ENCODE measurements around the gene CCDC184. TPM values are rescaled to one million over a fixed set of nuclear protein-coding genes. Genes with fewer than 3 reads are reported as not detected.
A peak's percentile ranks its signal among the peaks of the same experiment; 100 is the strongest.
"Not testable (repeated sequence)": the region's sequence is repeated elsewhere in the genome, so short reads cannot be mapped to it uniquely, and the experiment has no call there.

CCDC184 gene
- total RNA-seq, 3 donors from 2014 or later (not counting 1 experiment from before 2014, with no cell fraction given): 3.0 to 6.2 (median 4.2) TPM

DNA sequence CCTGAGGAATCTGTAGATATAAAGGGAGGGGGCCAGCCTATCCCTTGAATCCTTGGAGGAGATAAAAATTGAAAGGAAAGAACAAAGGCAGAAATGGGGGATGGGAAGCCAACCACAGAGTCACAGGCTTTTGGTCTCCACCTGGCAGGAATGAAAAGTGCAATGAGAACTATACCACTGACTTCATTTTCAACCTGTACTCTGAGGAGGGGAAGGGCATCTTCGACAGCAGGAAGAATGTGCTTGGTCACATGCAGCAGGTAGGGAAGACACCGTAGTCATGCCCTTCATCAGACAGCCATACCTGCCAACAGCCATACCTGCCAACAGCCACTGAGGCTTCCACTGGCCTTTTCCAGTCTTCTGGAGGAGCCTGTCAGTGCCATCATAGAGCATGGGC, 39.5 kb upstream of the CCDC184 start:
- Histone ChIP-seq H3K9me3 (ENCODE audit: control insufficient read depth, insufficient read depth, low read length) (no peaks in the 10 kb centered on the region), H3K27me3 (ENCODE audit: control insufficient read depth, insufficient read depth, low read length) (no peaks in the 10 kb centered on the region), H3K4me1 (ENCODE audit: control insufficient read depth, insufficient read depth, low read length) (no peaks in the 10 kb centered on the region), H3K27ac (ENCODE audit: low read length) (no peak overlapping the region), H3K4me3 (ENCODE audit: low read length) (no peak overlapping the region), H3K36me3 (ENCODE audit: control insufficient read depth, insufficient read depth, low read length) (peaks cover 54% of the 10 kb centered on the region)
- intact Hi-C loops (cut with micrococcal nuclease): no loop called here
- Mint-ChIP-seq H3K27me3 (ENCODE audit: low read depth in 2 of 2) (no peaks in the 10 kb centered on the region), H3K9me3 (no peaks in the 10 kb centered on the region), H3K4me3 (no peak overlapping the region), H3K4me1 (peaks cover 7 to 11% of the 10 kb centered on the region in 2 donors), H3K27ac (no peak overlapping the region), H3K36me3 (peaks cover 19% of the 10 kb centered on the region)
- ATAC-seq: no peak
- TF ChIP-seq, protein P1, sequence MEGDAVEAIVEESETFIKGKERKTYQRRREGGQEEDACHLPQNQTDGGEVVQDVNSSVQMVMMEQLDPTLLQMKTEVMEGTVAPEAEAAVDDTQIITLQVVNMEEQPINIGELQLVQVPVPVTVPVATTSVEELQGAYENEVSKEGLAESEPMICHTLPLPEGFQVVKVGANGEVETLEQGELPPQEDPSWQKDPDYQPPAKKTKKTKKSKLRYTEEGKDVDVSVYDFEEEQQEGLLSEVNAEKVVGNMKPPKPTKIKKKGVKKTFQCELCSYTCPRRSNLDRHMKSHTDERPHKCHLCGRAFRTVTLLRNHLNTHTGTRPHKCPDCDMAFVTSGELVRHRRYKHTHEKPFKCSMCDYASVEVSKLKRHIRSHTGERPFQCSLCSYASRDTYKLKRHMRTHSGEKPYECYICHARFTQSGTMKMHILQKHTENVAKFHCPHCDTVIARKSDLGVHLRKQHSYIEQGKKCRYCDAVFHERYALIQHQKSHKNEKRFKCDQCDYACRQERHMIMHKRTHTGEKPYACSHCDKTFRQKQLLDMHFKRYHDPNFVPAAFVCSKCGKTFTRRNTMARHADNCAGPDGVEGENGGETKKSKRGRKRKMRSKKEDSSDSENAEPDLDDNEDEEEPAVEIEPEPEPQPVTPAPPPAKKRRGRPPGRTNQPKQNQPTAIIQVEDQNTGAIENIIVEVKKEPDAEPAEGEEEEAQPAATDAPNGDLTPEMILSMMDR (IDR thresholded peaks at IDR 0.05): no peak
- 100% methylated on average over 2 of the region's 2 CpGs for WGBS (ENCODE audit: insufficient coverage)
- DNase-seq: no peak

DNA sequence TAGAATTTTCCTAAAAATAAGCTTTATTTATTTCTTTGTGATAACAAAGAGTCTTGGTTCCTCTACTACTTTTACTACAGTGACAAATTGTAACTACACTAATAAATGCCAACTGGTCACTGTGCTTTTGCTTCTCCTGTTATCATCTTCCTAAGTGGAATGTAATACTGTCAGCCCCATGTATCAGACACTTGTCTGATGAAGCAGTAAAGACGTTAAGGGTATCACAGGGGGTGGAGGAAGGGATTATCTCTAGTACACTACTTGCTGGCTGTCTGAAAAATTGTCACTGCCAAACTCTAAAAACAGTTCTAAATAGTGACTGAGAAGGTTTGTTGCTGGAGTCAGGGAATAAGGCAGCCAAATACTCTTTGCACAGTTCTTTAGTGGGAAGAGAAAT, 37.5 kb upstream of the CCDC184 start:
- no peaks in the 10 kb centered on the region for H3K9me3 Mint-ChIP-seq
- TF ChIP-seq, protein P1 (IDR thresholded peaks at IDR 0.05): no peak
- Histone ChIP-seq H3K4me3 (ENCODE audit: low read length) (no peak overlapping the region), H3K27ac (ENCODE audit: low read length) (no peak overlapping the region), H3K27me3 (ENCODE audit: control insufficient read depth, insufficient read depth, low read length) (no peaks in the 10 kb centered on the region), H3K9me3 (ENCODE audit: control insufficient read depth, insufficient read depth, low read length) (no peaks in the 10 kb centered on the region), H3K4me1 (ENCODE audit: control insufficient read depth, insufficient read depth, low read length) (no peaks in the 10 kb centered on the region), H3K36me3 (ENCODE audit: control insufficient read depth, insufficient read depth, low read length) (peaks cover 75% of the 10 kb centered on the region)
- intact Hi-C loops (cut with micrococcal nuclease): no loop called here
- H3K27ac Mint-ChIP-seq: peak overlapping the region in 1 of 2 donors; percentile 2
- H3K4me1 Mint-ChIP-seq: peaks cover 7 to 11% of the 10 kb centered on the region in 2 donors
- H3K4me3 Mint-ChIP-seq: no peak overlapping the region
- 89% methylated on average over 1 of the region's 1 CpG for WGBS (ENCODE audit: insufficient coverage)
- ATAC-seq: no peak
- no peaks in the 10 kb centered on the region for H3K27me3 Mint-ChIP-seq (ENCODE audit: low read depth in 2 of 2)
- peaks cover 31% of the 10 kb centered on the region for H3K36me3 Mint-ChIP-seq
- DNase-seq: no peak

- ATAC-seq (no peak), DNase-seq (no peak)
- Histone ChIP-seq H3K27ac (ENCODE audit: low read length) (no peak overlapping the region), H3K36me3 (ENCODE audit: control insufficient read depth, insufficient read depth, low read length) (peaks cover 59% of the 10 kb centered on the region), H3K4me3 (ENCODE audit: low read length) (no peak overlapping the region), H3K9me3 (ENCODE audit: control insufficient read depth, insufficient read depth, low read length) (no peaks in the 10 kb centered on the region), H3K4me1 (ENCODE audit: control insufficient read depth, insufficient read depth, low read length) (peaks cover under 1% of the 10 kb centered on the region), H3K27me3 (ENCODE audit: control insufficient read depth, insufficient read depth, low read length) (no peaks in the 10 kb centered on the region)
- intact Hi-C loops (cut with micrococcal nuclease): no loop called here
- Mint-ChIP-seq H3K36me3 (peaks cover 34% of the 10 kb centered on the region), H3K4me3 (no peak overlapping the region), H3K27me3 (ENCODE audit: low read depth in 2 of 2) (no peaks in the 10 kb centered on the region), H3K4me1 (peaks cover 20 to 25% of the 10 kb centered on the region in 2 donors), H3K9me3 (no peaks in the 10 kb centered on the region), H3K27ac (peak overlapping the region in 1 of 2 donors; percentile 69)
- TF ChIP-seq, protein P1 (IDR thresholded peaks at IDR 0.05): no peak
- WGBS (ENCODE audit: insufficient coverage): 95% methylated on average over 2 of the region's 2 CpGs
These were observed 32.2 kb upstream of the CCDC184 start for GRCh38 chr12:48151103-48151771.

GRCh38 chr12:48155786-48156185, 27.7 kb upstream of the CCDC184 start:
- H3K27me3 ChIP-seq (ENCODE audit: control insufficient read depth, insufficient read depth, low read length); ATAC-seq; H3K27ac ChIP-seq (ENCODE audit: low read length); intact Hi-C loops (cut with micrococcal nuclease); H3K4me3 ChIP-seq (ENCODE audit: low read length); H3K27me3 Mint-ChIP-seq (ENCODE audit: low read depth in 2 of 2); H3K9me3 ChIP-seq (ENCODE audit: control insufficient read depth, insufficient read depth, low read length); DNase-seq; H3K9me3 Mint-ChIP-seq: not testable (repeated sequence)
- Mint-ChIP-seq H3K4me1 (peaks cover 31 to 36% of the 10 kb centered on the region in 2 donors), H3K4me3 (peak overlapping the region; percentile 96), H3K36me3 (peaks cover 11% of the 10 kb centered on the region), H3K27ac (peak overlapping the region; percentile 95 to 98)
- H3K4me1 ChIP-seq (ENCODE audit: control insufficient read depth, insufficient read depth, low read length): peaks cover 15% of the 10 kb centered on the region
- 98% methylated on average over 4 of the region's 5 CpGs for WGBS (ENCODE audit: insufficient coverage)
- H3K36me3 ChIP-seq (ENCODE audit: control insufficient read depth, insufficient read depth, low read length): peaks cover 20% of the 10 kb centered on the region

All from natural killer cell (primary cell).